ENCODE data around the gene XPO6. TPM values are rescaled to one million over a fixed set of nuclear protein-coding genes. Genes with fewer than 3 reads are reported as not detected.

XPO6 gene
- total and polyA plus RNA-seq, 4 donors = 52.9 to 172 (median 126) TPM

DNA sequence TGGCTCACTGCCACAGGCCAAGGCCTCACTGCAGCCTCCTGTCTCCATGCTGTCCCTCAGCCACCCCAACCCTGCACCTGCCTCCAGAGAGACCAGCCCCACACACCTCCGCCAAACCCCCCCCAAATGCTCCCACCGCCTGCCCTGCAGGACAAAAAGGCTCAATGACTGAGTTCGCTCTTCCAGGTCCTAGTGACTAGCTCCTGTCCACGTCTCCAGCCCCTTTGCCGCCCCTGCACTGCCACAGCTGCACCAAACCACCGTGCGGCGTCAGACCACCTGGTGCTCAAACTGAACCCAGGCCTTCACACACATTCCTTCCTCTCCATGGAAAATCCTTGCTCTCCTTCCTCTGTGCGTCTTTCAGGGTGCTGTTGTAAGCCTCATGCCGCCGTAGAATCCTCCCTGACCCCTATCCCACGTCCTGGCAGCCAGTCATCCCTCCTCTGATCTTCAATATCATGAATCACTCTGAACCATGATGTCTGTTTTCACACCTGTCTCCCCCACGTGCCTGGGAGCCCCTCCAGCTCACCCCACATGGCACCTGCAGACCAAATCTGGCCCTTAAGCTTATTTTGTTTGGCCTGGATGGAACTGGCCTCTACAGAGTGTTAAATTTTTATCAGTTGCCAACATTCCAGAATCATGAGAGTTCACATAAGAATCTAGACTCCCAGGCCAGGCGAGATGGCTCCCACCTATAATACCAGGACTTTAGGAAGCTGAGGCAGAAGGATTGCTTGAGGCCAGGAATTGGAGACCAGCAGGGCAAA is 144.0 kb downstream of the XPO6 start:
- Histone ChIP-seq H3K4me1 (ENCODE audit: control insufficient read depth in 5 of 5, insufficient read depth in 5 of 5, low read length in 5 of 5) (peaks cover 0 to 1% (median 0%) of the 10 kb centered on the region in 5 donors), H3K9me3 (ENCODE audit: control insufficient read depth in 4 of 4, insufficient read depth in 3 of 4, low read length in 3 of 4) (no peaks in the 10 kb centered on the region), H3K27me3 (ENCODE audit: control insufficient read depth in 3 of 3, insufficient read depth in 3 of 3, low read length in 2 of 3) (peaks cover 8 to 22% (median 14%) of the 10 kb centered on the region in 3 donors), H3K9ac (ENCODE audit: insufficient read depth in 1 of 2, low read length in 2 of 2) (no peak overlapping the region), H3K36me3 (ENCODE audit: control insufficient read depth in 4 of 4, insufficient read depth in 4 of 4, low read length in 4 of 4) (no peaks in the 10 kb centered on the region), H3K27ac (ENCODE audit: low read depth in 1 of 2, low read length in 1 of 2) (no peak overlapping the region), H3K4me3 (no peak overlapping the region)
- 73 to 81% methylated on average over 14 of the region's 14 CpGs for WGBS, 2 donors
- no peak for ATAC-seq (ENCODE audit: insufficient read depth, low FRiP score)
- no peak for DNase-seq
- TF ChIP-seq CTCF (IDR thresholded peaks at IDR 0.05; ENCODE audit: control extremely low read depth, extremely low read depth) = no peak

DNA sequence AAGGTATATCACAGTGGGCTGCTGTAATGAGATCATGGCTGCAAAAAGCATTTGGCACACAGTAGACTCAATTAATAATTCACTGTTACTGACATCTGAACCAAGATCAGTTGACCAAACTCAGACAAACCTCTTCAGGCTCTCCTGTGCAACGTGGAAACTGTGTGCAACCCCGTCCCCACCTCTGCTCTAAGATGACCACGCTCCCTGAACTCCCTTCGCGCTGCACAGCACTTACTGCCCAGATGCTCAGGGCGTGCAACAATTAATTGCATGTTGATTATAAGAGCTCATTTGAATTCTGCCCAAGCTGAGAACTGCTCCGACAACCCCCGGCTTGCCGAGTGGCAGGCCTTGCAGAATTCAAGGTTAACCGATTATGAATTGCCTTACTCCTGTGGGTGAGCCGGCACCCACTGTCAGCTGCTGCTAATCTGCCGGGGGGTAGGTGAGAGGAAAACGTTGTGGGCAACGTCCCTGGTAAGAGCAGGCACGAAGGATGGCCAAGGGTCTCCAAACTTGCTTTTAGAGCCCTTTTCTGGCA is 147.0 kb downstream of the XPO6 start:
- Histone ChIP-seq H3K36me3 (ENCODE audit: control insufficient read depth in 4 of 4, insufficient read depth in 4 of 4, low read length in 4 of 4) (no peaks in the 10 kb centered on the region), H3K4me3 (no peak overlapping the region), H3K27ac (ENCODE audit: low read depth in 1 of 2, low read length in 1 of 2) (no peak overlapping the region), H3K27me3 (ENCODE audit: control insufficient read depth in 3 of 3, insufficient read depth in 3 of 3, low read length in 2 of 3) (peaks cover 19 to 44% (median 19%) of the 10 kb centered on the region in 3 donors), H3K9ac (ENCODE audit: insufficient read depth in 1 of 2, low read length in 2 of 2) (no peak overlapping the region), H3K4me1 (ENCODE audit: control insufficient read depth in 5 of 5, insufficient read depth in 5 of 5, low read length in 5 of 5) (peaks cover 0 to 14% (median 0%) of the 10 kb centered on the region in 5 donors), H3K9me3 (ENCODE audit: control insufficient read depth in 4 of 4, insufficient read depth in 3 of 4, low read length in 3 of 4) (no peaks in the 10 kb centered on the region)
- TF ChIP-seq CTCF (IDR thresholded peaks at IDR 0.05; ENCODE audit: control extremely low read depth, extremely low read depth) = no peak
- no peak for DNase-seq
- 74 to 80% methylated on average over 15 of the region's 15 CpGs for WGBS, 2 donors
- no peak for ATAC-seq (ENCODE audit: insufficient read depth, low FRiP score)

GRCh38 chr16:28064150-28064549 is 147.6 kb downstream of the XPO6 start:
- Histone ChIP-seq H3K9me3 (ENCODE audit: control insufficient read depth in 4 of 4, insufficient read depth in 3 of 4, low read length in 3 of 4) (no peaks in the 10 kb centered on the region), H3K27ac (ENCODE audit: low read depth in 1 of 2, low read length in 1 of 2) (no peak overlapping the region), H3K36me3 (ENCODE audit: control insufficient read depth in 4 of 4, insufficient read depth in 4 of 4, low read length in 4 of 4) (no peaks in the 10 kb centered on the region), H3K4me3 (no peak overlapping the region), H3K27me3 (ENCODE audit: control insufficient read depth in 3 of 3, insufficient read depth in 3 of 3, low read length in 2 of 3) (peaks cover 19 to 45% (median 19%) of the 10 kb centered on the region in 3 donors), H3K4me1 (ENCODE audit: control insufficient read depth in 5 of 5, insufficient read depth in 5 of 5, low read length in 5 of 5) (peaks cover 0 to 16% (median 0%) of the 10 kb centered on the region in 5 donors), H3K9ac (ENCODE audit: insufficient read depth in 1 of 2, low read length in 2 of 2) (no peak overlapping the region)
- ATAC-seq (ENCODE audit: insufficient read depth, low FRiP score) (peak; percentile 6), DNase-seq (no peak)
- 47 to 52% methylated on average over 3 of the region's 3 CpGs for WGBS, 2 donors
- no peak for TF ChIP-seq CTCF (IDR thresholded peaks at IDR 0.05; ENCODE audit: control extremely low read depth, extremely low read depth)
